ENCODE data around the gene LILRB3. TPM values are rescaled to one million over a fixed set of nuclear protein-coding genes. Genes with fewer than 3 reads are reported as not detected.
"Not testable (repeated sequence)": the region's sequence is repeated elsewhere in the genome, so short reads cannot be mapped to it uniquely, and the experiment has no call there.

LILRB3 gene
- polyA plus RNA-seq, 1 donor (not counting 4 experiments of a cell fraction or from before 2014, with no cell fraction given), result not detected

DNA sequence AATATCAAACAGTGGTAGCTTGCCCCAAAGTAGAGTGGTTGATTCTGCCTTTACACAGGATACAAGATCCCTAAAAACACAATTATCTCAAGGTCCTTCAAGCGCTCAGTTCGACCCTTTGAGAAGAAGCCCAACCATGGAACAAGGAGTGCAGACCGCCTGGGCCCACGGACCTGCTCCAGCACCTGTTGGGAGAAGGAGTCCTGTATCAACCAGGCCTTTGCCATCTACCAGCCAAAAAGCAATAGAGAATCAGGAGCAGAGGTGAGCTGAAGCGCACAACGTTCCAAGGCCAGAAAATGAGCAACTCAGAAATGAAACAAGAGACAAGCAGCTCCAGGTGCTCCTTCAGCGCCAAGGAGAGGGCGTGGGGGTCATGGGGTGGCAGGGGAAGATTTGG, 6.3 kb upstream of the LILRB3 start:
- Histone ChIP-seq H2AFZ (ENCODE audit: control insufficient read depth, low read length) (no peak overlapping the region), H3K27ac (ENCODE audit: control insufficient read depth, insufficient read depth, low read length) (no peak overlapping the region), H3K27me3 (ENCODE audit: control insufficient read depth, extremely low read depth, insufficient read depth, low read length) (no peaks in the 10 kb centered on the region), H3K9ac (ENCODE audit: control insufficient read depth, extremely low read depth, insufficient read depth, low read length) (no peak overlapping the region), H3K4me2 (ENCODE audit: control insufficient read depth, extremely low read depth, insufficient read depth, low read depth, low read length) (no peak overlapping the region), H3K4me3 (ENCODE audit: control insufficient read depth in 2 of 3, extremely low read depth in 1 of 3, insufficient read depth in 2 of 3, low read depth in 1 of 3, low read length in 3 of 3) (no peak overlapping the region), H4K20me1 (ENCODE audit: control insufficient read depth, extremely low read depth, insufficient read depth, low read length) (no peaks in the 10 kb centered on the region), H3K79me2 (ENCODE audit: control insufficient read depth, insufficient read depth, low read length) (no peaks in the 10 kb centered on the region), H3K36me3 (ENCODE audit: control insufficient read depth in 2 of 2, extremely low read depth in 1 of 2, insufficient read depth in 2 of 2, low read length in 2 of 2) (no peaks in the 10 kb centered on the region), H3K9me1 (ENCODE audit: control insufficient read depth, extremely low read depth, insufficient read depth, low read length) (no peaks in the 10 kb centered on the region), H3K4me1 (ENCODE audit: control insufficient read depth, extremely low read depth, insufficient read depth, low read length) (no peaks in the 10 kb centered on the region), H3K9me3 (ENCODE audit: control insufficient read depth, low read depth, low read length) (no peaks in the 10 kb centered on the region)
- dilution Hi-C loops (cut with MboI; ENCODE audit: extremely low pct_ligation_motif_present, low sequenced_read_pairs), result no loop called here
- TF ChIP-seq, protein P1, sequence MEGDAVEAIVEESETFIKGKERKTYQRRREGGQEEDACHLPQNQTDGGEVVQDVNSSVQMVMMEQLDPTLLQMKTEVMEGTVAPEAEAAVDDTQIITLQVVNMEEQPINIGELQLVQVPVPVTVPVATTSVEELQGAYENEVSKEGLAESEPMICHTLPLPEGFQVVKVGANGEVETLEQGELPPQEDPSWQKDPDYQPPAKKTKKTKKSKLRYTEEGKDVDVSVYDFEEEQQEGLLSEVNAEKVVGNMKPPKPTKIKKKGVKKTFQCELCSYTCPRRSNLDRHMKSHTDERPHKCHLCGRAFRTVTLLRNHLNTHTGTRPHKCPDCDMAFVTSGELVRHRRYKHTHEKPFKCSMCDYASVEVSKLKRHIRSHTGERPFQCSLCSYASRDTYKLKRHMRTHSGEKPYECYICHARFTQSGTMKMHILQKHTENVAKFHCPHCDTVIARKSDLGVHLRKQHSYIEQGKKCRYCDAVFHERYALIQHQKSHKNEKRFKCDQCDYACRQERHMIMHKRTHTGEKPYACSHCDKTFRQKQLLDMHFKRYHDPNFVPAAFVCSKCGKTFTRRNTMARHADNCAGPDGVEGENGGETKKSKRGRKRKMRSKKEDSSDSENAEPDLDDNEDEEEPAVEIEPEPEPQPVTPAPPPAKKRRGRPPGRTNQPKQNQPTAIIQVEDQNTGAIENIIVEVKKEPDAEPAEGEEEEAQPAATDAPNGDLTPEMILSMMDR (optimal IDR thresholded peaks at IDR 0.05 in 1 of 3, IDR thresholded peaks at IDR 0.05 in 1 of 3, conservative IDR thresholded peaks at IDR 0.05 in 1 of 3; ENCODE audit: extremely low read depth in 1 of 3, insufficient read depth in 2 of 3, low read length in 3 of 3), result no peak
- TF ChIP-seq EZH2 (IDR thresholded peaks at IDR 0.05; ENCODE audit: low read length), result no peak
- no peak for DNase-seq (ENCODE audit: low read depth, low spot score)
- no peak for FAIRE-seq

DNA sequence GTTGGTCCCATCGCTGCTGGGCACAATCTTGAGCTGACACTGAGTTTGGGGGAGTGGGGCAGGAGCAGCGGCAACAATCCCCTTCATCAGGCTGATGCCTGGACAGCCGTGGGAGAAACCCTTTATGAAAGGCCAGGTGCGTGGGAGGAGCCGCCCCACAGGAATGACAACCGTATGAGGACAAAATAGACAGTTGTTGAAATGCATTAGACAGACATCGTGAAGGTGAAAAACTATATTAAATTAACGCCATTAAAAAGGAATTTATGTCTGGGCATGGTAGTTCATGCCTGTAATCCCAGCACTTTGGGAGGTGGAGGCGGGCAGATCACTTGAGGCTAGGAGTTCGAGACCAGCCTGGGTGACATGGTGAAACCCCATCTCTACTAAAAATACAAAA, 1.8 kb upstream of the LILRB3 start:
- H3K79me2 ChIP-seq (ENCODE audit: control insufficient read depth, insufficient read depth, low read length); dilution Hi-C loops (cut with MboI; ENCODE audit: extremely low pct_ligation_motif_present, low sequenced_read_pairs); H2AFZ ChIP-seq (ENCODE audit: control insufficient read depth, low read length); H3K36me3 ChIP-seq (ENCODE audit: control insufficient read depth in 2 of 2, extremely low read depth in 1 of 2, insufficient read depth in 2 of 2, low read length in 2 of 2); H3K27ac ChIP-seq (ENCODE audit: control insufficient read depth, insufficient read depth, low read length); H3K27me3 ChIP-seq (ENCODE audit: control insufficient read depth, extremely low read depth, insufficient read depth, low read length); H4K20me1 ChIP-seq (ENCODE audit: control insufficient read depth, extremely low read depth, insufficient read depth, low read length); H3K4me2 ChIP-seq (ENCODE audit: control insufficient read depth, extremely low read depth, insufficient read depth, low read depth, low read length); H3K4me3 ChIP-seq (ENCODE audit: control insufficient read depth in 2 of 3, extremely low read depth in 1 of 3, insufficient read depth in 2 of 3, low read depth in 1 of 3, low read length in 3 of 3); H3K9me3 ChIP-seq (ENCODE audit: control insufficient read depth, low read depth, low read length); H3K9me1 ChIP-seq (ENCODE audit: control insufficient read depth, extremely low read depth, insufficient read depth, low read length); H3K9ac ChIP-seq (ENCODE audit: control insufficient read depth, extremely low read depth, insufficient read depth, low read length); H3K4me1 ChIP-seq (ENCODE audit: control insufficient read depth, extremely low read depth, insufficient read depth, low read length); FAIRE-seq; DNase-seq (ENCODE audit: low read depth, low spot score): not testable (repeated sequence)

DNA sequence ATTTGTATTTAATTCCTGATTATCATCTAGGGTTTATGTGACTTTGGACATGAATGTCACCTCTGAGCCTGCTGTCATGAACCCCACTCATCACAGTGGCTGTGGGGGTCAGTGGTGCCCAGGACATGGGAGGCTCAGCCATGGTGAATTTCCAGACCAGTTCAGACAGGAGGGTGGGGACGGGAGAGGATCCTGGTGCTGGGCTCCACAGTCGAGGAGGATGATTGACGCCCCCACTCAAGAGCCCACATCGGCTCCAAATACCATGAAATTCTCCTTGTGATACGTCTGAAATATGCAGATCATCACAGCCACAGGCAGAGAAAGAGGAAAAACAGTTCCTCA, 1.1 kb upstream of the LILRB3 start:
- H3K9ac ChIP-seq (ENCODE audit: control insufficient read depth, extremely low read depth, insufficient read depth, low read length); FAIRE-seq; DNase-seq (ENCODE audit: low read depth, low spot score); H3K9me3 ChIP-seq (ENCODE audit: control insufficient read depth, low read depth, low read length); H4K20me1 ChIP-seq (ENCODE audit: control insufficient read depth, extremely low read depth, insufficient read depth, low read length); H2AFZ ChIP-seq (ENCODE audit: control insufficient read depth, low read length); dilution Hi-C loops (cut with MboI; ENCODE audit: extremely low pct_ligation_motif_present, low sequenced_read_pairs); H3K79me2 ChIP-seq (ENCODE audit: control insufficient read depth, insufficient read depth, low read length); H3K27me3 ChIP-seq (ENCODE audit: control insufficient read depth, extremely low read depth, insufficient read depth, low read length); H3K27ac ChIP-seq (ENCODE audit: control insufficient read depth, insufficient read depth, low read length); H3K9me1 ChIP-seq (ENCODE audit: control insufficient read depth, extremely low read depth, insufficient read depth, low read length); H3K4me3 ChIP-seq (ENCODE audit: control insufficient read depth in 2 of 3, extremely low read depth in 1 of 3, insufficient read depth in 2 of 3, low read depth in 1 of 3, low read length in 3 of 3); H3K4me1 ChIP-seq (ENCODE audit: control insufficient read depth, extremely low read depth, insufficient read depth, low read length); H3K36me3 ChIP-seq (ENCODE audit: control insufficient read depth in 2 of 2, extremely low read depth in 1 of 2, insufficient read depth in 2 of 2, low read length in 2 of 2); H3K4me2 ChIP-seq (ENCODE audit: control insufficient read depth, extremely low read depth, insufficient read depth, low read depth, low read length): not testable (repeated sequence)

DNA sequence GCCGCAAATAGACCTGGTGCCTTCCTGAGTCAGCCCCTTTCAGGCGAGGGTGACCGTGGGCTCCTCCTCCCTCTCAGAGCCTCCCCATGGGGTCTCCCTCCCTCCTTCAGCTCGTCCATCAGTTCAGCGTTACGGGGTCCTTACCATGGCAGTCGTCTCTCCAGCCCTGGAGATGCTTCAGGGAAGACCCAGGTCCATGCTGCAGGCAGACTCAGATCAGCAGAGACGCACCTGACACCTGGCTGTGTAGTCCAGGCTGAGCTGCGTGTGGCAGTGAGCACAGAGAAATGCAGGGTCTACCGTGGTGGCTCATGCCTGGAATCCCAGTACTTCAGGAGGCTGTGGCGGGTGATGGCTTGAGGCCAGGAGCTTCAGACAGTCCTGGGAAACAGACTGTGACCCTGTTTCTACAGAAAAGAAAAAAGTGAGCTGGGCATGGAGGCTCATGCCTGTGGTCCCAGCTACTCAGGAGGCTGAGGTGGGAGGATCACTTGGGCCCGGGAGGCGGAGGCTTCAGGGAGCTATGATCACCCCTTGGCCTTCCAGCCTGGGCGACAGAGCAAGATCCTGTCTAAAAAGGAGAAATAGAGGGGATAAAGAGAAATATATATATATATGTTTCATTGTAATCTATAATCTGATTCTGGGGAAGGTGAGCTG, 600 bp upstream of the LILRB3 start:
- H3K79me2 ChIP-seq (ENCODE audit: control insufficient read depth, insufficient read depth, low read length); FAIRE-seq; H3K27ac ChIP-seq (ENCODE audit: control insufficient read depth, insufficient read depth, low read length); H3K9me1 ChIP-seq (ENCODE audit: control insufficient read depth, extremely low read depth, insufficient read depth, low read length); H2AFZ ChIP-seq (ENCODE audit: control insufficient read depth, low read length); H4K20me1 ChIP-seq (ENCODE audit: control insufficient read depth, extremely low read depth, insufficient read depth, low read length); H3K4me2 ChIP-seq (ENCODE audit: control insufficient read depth, extremely low read depth, insufficient read depth, low read depth, low read length); H3K9me3 ChIP-seq (ENCODE audit: control insufficient read depth, low read depth, low read length); H3K9ac ChIP-seq (ENCODE audit: control insufficient read depth, extremely low read depth, insufficient read depth, low read length); H3K27me3 ChIP-seq (ENCODE audit: control insufficient read depth, extremely low read depth, insufficient read depth, low read length); H3K4me3 ChIP-seq (ENCODE audit: control insufficient read depth in 2 of 3, extremely low read depth in 1 of 3, insufficient read depth in 2 of 3, low read depth in 1 of 3, low read length in 3 of 3); dilution Hi-C loops (cut with MboI; ENCODE audit: extremely low pct_ligation_motif_present, low sequenced_read_pairs); H3K4me1 ChIP-seq (ENCODE audit: control insufficient read depth, extremely low read depth, insufficient read depth, low read length); H3K36me3 ChIP-seq (ENCODE audit: control insufficient read depth in 2 of 2, extremely low read depth in 1 of 2, insufficient read depth in 2 of 2, low read length in 2 of 2); DNase-seq (ENCODE audit: low read depth, low spot score): not testable (repeated sequence)
